Neural cell (in vitro differentiated cells): ENCODE results near the gene ARHGAP25.
"Not testable (repeated sequence)": the region's sequence is repeated elsewhere in the genome, so short reads cannot be mapped to it uniquely, and the experiment has no call there.

Experiments
- CTCF ChIP-seq: fragments of 450-650 bp; IDR thresholded peaks from 2 replicates; pipeline ENCODE4 v1.5.1; 2014; ENCODE audit warnings: antibody characterized with exemption, mild to moderate bottlenecking, moderate library complexity; ENCODE audit not compliant: poor library complexity, severe bottlenecking
- EP300 ChIP-seq: fragments of 450-650 bp; conservative IDR thresholded peaks from 2 replicates; pipeline ENCODE4 v1.6.1; 2014; ENCODE audit warnings: antibody characterized with exemption, mild to moderate bottlenecking, moderate library complexity; ENCODE audit not compliant: poor library complexity, severe bottlenecking
- POLR2AphosphoS5 ChIP-seq: IDR thresholded peaks from 2 replicates; pipeline ENCODE4 v1.6.1; 2012
- SMC3 ChIP-seq: fragments of 450-650 bp; conservative IDR thresholded peaks from 2 replicates; pipeline ENCODE4 v1.6.1; 2014; ENCODE audit warnings: antibody characterized with exemption, mild to moderate bottlenecking, moderate library complexity; ENCODE audit not compliant: poor library complexity
- TAF1 ChIP-seq: IDR thresholded peaks from 2 replicates; pipeline ENCODE4 v1.6.1; 2012; ENCODE audit warnings: low read depth

GRCh38 chr2:68802161-68802560 lies 67.5 kb downstream of the ARHGAP25 start:
- not testable (repeated sequence) for TF ChIP-seq CTCF, EP300, POLR2AphosphoS5, SMC3, TAF1
